Fibroblast of skin of scalp (primary cell): ENCODE results near the gene ZNF283.
"Not testable (repeated sequence)": the region's sequence is repeated elsewhere in the genome, so short reads cannot be mapped to it uniquely, and the experiment has no call there.

Source experiments
- DNase-seq: peaks from one replicate; pipeline ENCODE4 v3.0.0-alpha.2; 2013

ZNF283 gene

GRCh38 chr19:43858174-43858573, 31.1 kb downstream of the ZNF283 start:
- DNase-seq = no peak

GRCh38 chr19:43866923-43867322, 39.8 kb downstream of the ZNF283 start:
- not testable (repeated sequence) for DNase-seq

- DNase-seq = peak; percentile 6
These were observed 45.6 kb downstream of the ZNF283 start for GRCh38 chr19:43872547-43873336.

GRCh38 chr19:43880483-43880882, 53.4 kb downstream of the ZNF283 start:
- DNase-seq = no peak

- DNase-seq = no peak
These were observed 56.7 kb downstream of the ZNF283 start, which contains the start of gene ZNF404 for GRCh38 chr19:43883864-43884263. TSS of gene ZNF404 (minus strand) at chr19:43883964.

- DNase-seq = no peak
These were observed 68.7 kb downstream of the ZNF283 start for GRCh38 chr19:43895727-43896308.
